ENCODE results near the gene AKAP7.

The AKAP7 gene

GRCh38 chr6:131227158-131227543 is 91.9 kb downstream of the AKAP7 start (continued):
- no peak for TF ChIP-seq REST (tag by site-specific recombination; IDR thresholded peaks at IDR 0.05)
- no peak for TF ChIP-seq ZNF510 (tag by site-specific recombination; IDR thresholded peaks at IDR 0.05; ENCODE audit: insufficient replicate concordance)
- TF ChIP-seq ZFP37 (tag by site-specific recombination; IDR thresholded peaks at IDR 0.05), result no peak

DNA sequence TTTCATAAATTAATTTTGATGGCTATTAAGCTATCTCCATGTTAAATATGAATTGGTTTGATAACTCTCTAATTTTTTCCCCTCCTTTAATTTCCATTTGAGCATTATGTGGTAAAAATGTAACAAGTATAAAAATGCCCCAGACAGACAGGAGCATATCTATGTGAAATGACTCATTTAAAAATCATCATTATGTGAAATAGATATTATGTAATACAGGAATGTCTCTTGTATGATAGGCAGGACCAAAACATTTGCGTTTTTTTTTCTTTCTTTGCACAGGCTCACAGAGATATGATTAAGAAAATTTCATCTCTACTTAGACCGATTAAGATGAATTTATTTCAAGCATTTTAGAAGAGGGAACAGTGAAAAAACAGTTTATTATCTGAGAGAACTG is 95.8 kb downstream of the AKAP7 start:
- H3K4me3 ChIP-seq (ENCODE audit: low read depth, low read length), result no peak overlapping the region
- no peaks in the 10 kb centered on the region for H3K4me1 ChIP-seq (ENCODE audit: control insufficient read depth, insufficient read depth, low read length)
- no peaks in the 10 kb centered on the region for H3K36me3 ChIP-seq (ENCODE audit: control insufficient read depth in 2 of 2, insufficient read depth in 1 of 2, low read length in 2 of 2)
- H3K27ac ChIP-seq (ENCODE audit: extremely low read depth, low read depth, low read length), result no peak overlapping the region
- TF ChIP-seq ZSCAN30 (tag by site-specific recombination; IDR thresholded peaks at IDR 0.05), result no peak
- TF ChIP-seq ZNF623 (tag by site-specific recombination; IDR thresholded peaks at IDR 0.05), result no peak
- no peak for TF ChIP-seq ZBTB8A (tag by site-specific recombination; IDR thresholded peaks at IDR 0.05)
- TF ChIP-seq GLI4 (tag by site-specific recombination; IDR thresholded peaks at IDR 0.05), result no peak
- TF ChIP-seq ZNF658 (tag by site-specific recombination; IDR thresholded peaks at IDR 0.05), result no peak
- TF ChIP-seq ZNF707 (tag by site-specific recombination; IDR thresholded peaks at IDR 0.05), result no peak
- TF ChIP-seq SP2 (tag by site-specific recombination; IDR thresholded peaks at IDR 0.05), result no peak
- TF ChIP-seq ZNF76 (tag by site-specific recombination; IDR thresholded peaks at IDR 0.05; ENCODE audit: borderline replicate concordance, low read depth), result no peak
- no peak for TF ChIP-seq ZNF704 (tag by site-specific recombination; IDR thresholded peaks at IDR 0.05)
- no peak for TF ChIP-seq ZXDB (tag by site-specific recombination; IDR thresholded peaks at IDR 0.05)
- TF ChIP-seq, protein P1, sequence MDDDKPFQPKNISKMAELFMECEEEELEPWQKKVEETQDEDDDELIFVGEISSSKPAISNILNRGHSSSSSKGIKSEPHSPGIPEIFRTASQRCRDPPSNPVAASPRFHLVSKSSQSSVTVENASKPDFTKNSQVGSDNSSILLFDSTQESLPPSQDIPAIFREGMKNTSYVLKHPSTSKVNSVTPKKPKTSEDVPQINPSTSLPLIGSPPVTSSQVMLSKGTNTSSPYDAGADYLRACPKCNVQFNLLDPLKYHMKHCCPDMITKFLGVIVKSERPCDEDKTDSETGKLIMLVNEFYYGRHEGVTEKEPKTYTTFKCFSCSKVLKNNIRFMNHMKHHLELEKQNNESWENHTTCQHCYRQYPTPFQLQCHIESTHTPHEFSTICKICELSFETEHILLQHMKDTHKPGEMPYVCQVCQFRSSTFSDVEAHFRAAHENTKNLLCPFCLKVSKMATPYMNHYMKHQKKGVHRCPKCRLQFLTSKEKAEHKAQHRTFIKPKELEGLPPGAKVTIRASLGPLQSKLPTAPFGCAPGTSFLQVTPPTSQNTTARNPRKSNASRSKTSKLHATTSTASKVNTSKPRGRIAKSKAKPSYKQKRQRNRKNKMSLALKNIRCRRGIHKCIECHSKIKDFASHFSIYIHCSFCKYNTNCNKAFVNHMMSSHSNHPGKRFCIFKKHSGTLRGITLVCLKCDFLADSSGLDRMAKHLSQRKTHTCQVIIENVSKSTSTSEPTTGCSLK (tag by site-specific recombination; IDR thresholded peaks at IDR 0.05), result no peak
- TF ChIP-seq ZNF626 (tag by site-specific recombination; IDR thresholded peaks at IDR 0.05), result no peak
- no peak for TF ChIP-seq GLIS1 (tag by site-specific recombination; IDR thresholded peaks at IDR 0.05)
- TF ChIP-seq IKZF3 (tag by site-specific recombination; IDR thresholded peaks at IDR 0.05), result no peak
- no peak for TF ChIP-seq ZNF155 (tag by site-specific recombination; IDR thresholded peaks at IDR 0.05)
- TF ChIP-seq ZNF202 (tag by site-specific recombination; IDR thresholded peaks at IDR 0.05; ENCODE audit: borderline replicate concordance), result no peak
- TF ChIP-seq, protein P2, sequence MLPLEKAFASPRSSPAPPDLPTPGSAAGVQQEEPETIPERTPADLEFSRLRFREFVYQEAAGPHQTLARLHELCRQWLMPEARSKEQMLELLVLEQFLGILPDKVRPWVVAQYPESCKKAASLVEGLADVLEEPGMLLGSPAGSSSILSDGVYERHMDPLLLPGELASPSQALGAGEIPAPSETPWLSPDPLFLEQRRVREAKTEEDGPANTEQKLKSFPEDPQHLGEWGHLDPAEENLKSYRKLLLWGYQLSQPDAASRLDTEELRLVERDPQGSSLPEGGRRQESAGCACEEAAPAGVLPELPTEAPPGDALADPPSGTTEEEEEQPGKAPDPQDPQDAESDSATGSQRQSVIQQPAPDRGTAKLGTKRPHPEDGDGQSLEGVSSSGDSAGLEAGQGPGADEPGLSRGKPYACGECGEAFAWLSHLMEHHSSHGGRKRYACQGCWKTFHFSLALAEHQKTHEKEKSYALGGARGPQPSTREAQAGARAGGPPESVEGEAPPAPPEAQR (tag by site-specific recombination; IDR thresholded peaks at IDR 0.05), result no peak
- TF ChIP-seq ZNF132 (tag by site-specific recombination; IDR thresholded peaks at IDR 0.05; ENCODE audit: borderline replicate concordance), result no peak
- no peak for TF ChIP-seq OVOL3 (tag by site-specific recombination; IDR thresholded peaks at IDR 0.05)
- CTCF ChIA-PET, result no interaction called here
- POLR2A ChIA-PET, result no interaction called here
- no peaks in the 10 kb centered on the region for H3K9me3 ChIP-seq (ENCODE audit: control insufficient read depth, insufficient read depth, low read depth, low read length)
